WTC11 (cell line): ENCODE results near the gene COL13A1. TPM values are rescaled to one million over a fixed set of nuclear protein-coding genes. Genes with fewer than 3 reads are reported as not detected.

Experiments used
- CREB1 ChIP-seq: sonication (generic); formaldehyde crosslinking; IDR thresholded peaks from 2 replicates; pipeline ENCODE4 v1.8.0; 2023; ENCODE audit warnings: mild to moderate bottlenecking, missing genetic modification reagents
- EMX1 ChIP-seq: fragments of 250-450 bp; sonication (Bioruptor Pico); IDR thresholded peaks from 2 replicates; pipeline ENCODE4 v1.8.0; 2021; ENCODE audit warnings: mild to moderate bottlenecking
- ESRRA ChIP-seq: sonication (generic); formaldehyde crosslinking; IDR thresholded peaks from 2 replicates; pipeline ENCODE4 v1.8.1; 2022; ENCODE audit warnings: mild to moderate bottlenecking, missing genetic modification reagents, borderline replicate concordance
- ETV6 ChIP-seq: sonication (generic); formaldehyde crosslinking; IDR thresholded peaks from 2 replicates; pipeline ENCODE4 v1.8.1; 2022; ENCODE audit warnings: mild to moderate bottlenecking, missing genetic modification reagents
- FOXK1 ChIP-seq: sonication (generic); formaldehyde crosslinking; IDR thresholded peaks from 2 replicates; pipeline ENCODE4 v1.8.0; 2022; ENCODE audit warnings: mild to moderate bottlenecking, moderate library complexity, missing genetic modification reagents
- GABPB1 ChIP-seq: sonication (generic); formaldehyde crosslinking; IDR thresholded peaks from 2 replicates; pipeline ENCODE4 v1.8.1; 2023; ENCODE audit warnings: mild to moderate bottlenecking, missing genetic modification reagents
- GRHL2 ChIP-seq: fragments of 250-450 bp; sonication (Bioruptor Pico); IDR thresholded peaks from 2 replicates; pipeline ENCODE4 v1.8.0; 2022; ENCODE audit warnings: mild to moderate bottlenecking, moderate library complexity; ENCODE audit not compliant: insufficient replicate concordance, severe bottlenecking
- GTF2I ChIP-seq: fragments of 250-450 bp; sonication (Bioruptor Pico); conservative IDR thresholded peaks from 2 replicates; pipeline ENCODE4 v1.4.0; 2021; ENCODE audit warnings: mild to moderate bottlenecking
- HMGA2 ChIP-seq: fragments of 250-450 bp; sonication (Bioruptor Pico); IDR thresholded peaks from 2 replicates; pipeline ENCODE4 v1.4.0; 2021; ENCODE audit warnings: mild to moderate bottlenecking, moderate library complexity
- MXD4 ChIP-seq: fragments of 250-450 bp; sonication (Bioruptor Pico); IDR thresholded peaks from 2 replicates; pipeline ENCODE4 v1.8.0; 2021; ENCODE audit warnings: mild to moderate bottlenecking, moderate library complexity, borderline replicate concordance
- MYBL2 ChIP-seq: sonication (generic); formaldehyde crosslinking; IDR thresholded peaks from 2 replicates; pipeline ENCODE4 v1.8.1; 2023; ENCODE audit warnings: mild to moderate bottlenecking, moderate library complexity, missing genetic modification reagents
- NFATC4 ChIP-seq: fragments of 250-450 bp; sonication (Bioruptor Pico); IDR thresholded peaks from 2 replicates; pipeline ENCODE4 v1.9.0; 2021; ENCODE audit warnings: mild to moderate bottlenecking
- SOX15 ChIP-seq: fragments of 250-450 bp; sonication (Bioruptor Pico); IDR thresholded peaks from 2 replicates; pipeline ENCODE4 v1.9.0; 2021; ENCODE audit warnings: mild to moderate bottlenecking
- SP1 ChIP-seq: sonication (generic); formaldehyde crosslinking; conservative IDR thresholded peaks from 2 replicates; pipeline ENCODE4 v1.8.1; 2022; ENCODE audit warnings: missing genetic modification reagents
- STAT6 ChIP-seq: sonication (generic); formaldehyde crosslinking; conservative IDR thresholded peaks from 2 replicates; pipeline ENCODE4 v1.8.1; 2023; ENCODE audit warnings: mild to moderate bottlenecking, low read depth, missing genetic modification reagents, moderate library complexity
- TCF7 ChIP-seq: sonication (generic); formaldehyde crosslinking; IDR thresholded peaks from 2 replicates; pipeline ENCODE4 v1.8.0; 2022; ENCODE audit warnings: mild to moderate bottlenecking, low read depth, missing genetic modification reagents, moderate library complexity
- TEAD4 ChIP-seq: sonication (generic); formaldehyde crosslinking; IDR thresholded peaks from 2 replicates; pipeline ENCODE4 v1.8.0; 2022; ENCODE audit warnings: mild to moderate bottlenecking, missing genetic modification reagents
- USF2 ChIP-seq: sonication (generic); formaldehyde crosslinking; IDR thresholded peaks from 2 replicates; pipeline ENCODE4 v1.8.1; 2023; ENCODE audit warnings: mild to moderate bottlenecking, missing genetic modification reagents, moderate library complexity
- ZBTB21 ChIP-seq: sonication (generic); formaldehyde crosslinking; IDR thresholded peaks from 2 replicates; pipeline ENCODE4 v1.8.1; 2023; ENCODE audit warnings: mild to moderate bottlenecking, missing genetic modification reagents, borderline replicate concordance
- ZBTB43 ChIP-seq: sonication (generic); formaldehyde crosslinking; IDR thresholded peaks from 2 replicates; pipeline ENCODE4 v1.8.1; 2023; ENCODE audit warnings: mild to moderate bottlenecking, missing genetic modification reagents
- ZNF416 ChIP-seq: fragments of 250-450 bp; sonication (Bioruptor Pico); IDR thresholded peaks from 2 replicates; pipeline ENCODE4 v1.9.0; 2021; ENCODE audit warnings: mild to moderate bottlenecking, inconsistent platforms
- total RNA-seq: library from RNA; stranded (reverse); gene quantifications from 3 replicates; pipeline ENCODE4 v1.2.3, GENCODE V29; 2021
- TF ChIP-seq, protein P1 (sequence below): sonication (generic); formaldehyde crosslinking; IDR thresholded peaks from 2 replicates; pipeline ENCODE4 v1.8.0; 2023; ENCODE audit warnings: missing genetic modification reagents, mild to moderate bottlenecking, borderline replicate concordance
- TF ChIP-seq, protein P2 (sequence below): fragments of 200-600 bp; IDR thresholded peaks from 2 replicates; pipeline ENCODE4 v1.8.0; 2022; ENCODE audit warnings: antibody characterized with exemption
- TF ChIP-seq, protein P3 (sequence below): sonication (generic); formaldehyde crosslinking; conservative IDR thresholded peaks from 2 replicates; pipeline ENCODE4 v1.8.1; 2022; ENCODE audit warnings: mild to moderate bottlenecking, missing genetic modification reagents
- TF ChIP-seq, protein P4 (sequence below): sonication (generic); formaldehyde crosslinking; IDR thresholded peaks from 2 replicates; pipeline ENCODE4 v1.8.1; 2022; ENCODE audit warnings: low read depth, missing genetic modification reagents, borderline replicate concordance

The COL13A1 gene
- total RNA-seq, 1 experiment from 2014 or later: 7.1 TPM

DNA sequence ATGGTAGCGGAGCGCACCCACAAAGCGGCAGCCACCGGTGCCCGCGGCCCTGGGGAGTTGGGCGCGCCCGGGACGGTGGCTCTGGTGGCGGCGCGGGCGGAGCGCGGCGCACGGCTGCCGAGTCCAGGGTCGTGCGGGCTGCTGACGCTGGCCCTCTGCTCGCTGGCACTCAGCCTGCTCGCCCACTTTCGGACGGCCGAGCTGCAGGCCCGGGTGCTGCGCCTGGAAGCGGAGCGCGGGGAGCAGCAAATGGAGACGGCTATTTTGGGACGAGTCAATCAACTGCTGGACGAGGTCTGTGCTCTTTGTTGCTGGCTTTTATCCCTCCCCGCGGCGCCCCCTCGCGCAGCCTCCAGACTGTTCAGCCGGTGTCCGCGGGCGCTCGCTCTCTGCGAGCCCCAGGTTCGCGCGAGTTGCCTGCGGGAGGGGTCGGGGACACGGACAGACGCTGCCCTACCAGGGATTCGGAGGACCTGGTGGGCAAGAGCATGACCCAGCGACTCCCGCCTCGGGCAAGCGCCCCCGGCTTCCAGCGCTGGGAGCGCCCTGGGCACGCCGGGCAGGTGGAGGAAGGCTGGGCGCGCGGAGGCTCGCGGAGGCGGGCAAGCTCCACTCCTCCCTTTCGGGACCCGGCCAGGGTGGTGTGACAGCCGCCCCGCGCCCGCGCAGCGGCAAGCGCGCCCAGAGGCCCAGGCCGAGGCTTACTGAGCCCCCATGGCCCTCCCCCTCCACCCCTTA is 887 bp downstream of the COL13A1 start (continued):
- TF ChIP-seq USF2 (CRISPR knock-in tag) (no peak), ESRRA (CRISPR knock-in tag) (no peak), STAT6 (CRISPR knock-in tag) (no peak), GRHL2 (CRISPR knock-in tag) (no peak), GABPB1 (CRISPR knock-in tag) (no peak), ZBTB21 (CRISPR knock-in tag) (no peak), ZNF416 (no peak), MYBL2 (CRISPR knock-in tag) (no peak), ETV6 (CRISPR knock-in tag) (peak; percentile 69; the same call in 1 of the 2 replicates), TCF7 (CRISPR knock-in tag) (peak; percentile 21; the same call in 1 of the 2 replicates), NFATC4 (CRISPR knock-in tag) (no peak), MXD4 (CRISPR knock-in tag) (no peak), SP1 (CRISPR knock-in tag) (no peak), SOX15 (no peak), ZBTB43 (CRISPR knock-in tag) (no peak), HMGA2 (no peak), TEAD4 (CRISPR knock-in tag) (no peak), EMX1 (CRISPR knock-in tag) (no peak), GTF2I (CRISPR knock-in tag) (no peak), CREB1 (no peak), FOXK1 (CRISPR knock-in tag) (0 out of 2 replicates have a peak, but pooled peaks have one; percentile 31)
- TF ChIP-seq, protein P1, sequence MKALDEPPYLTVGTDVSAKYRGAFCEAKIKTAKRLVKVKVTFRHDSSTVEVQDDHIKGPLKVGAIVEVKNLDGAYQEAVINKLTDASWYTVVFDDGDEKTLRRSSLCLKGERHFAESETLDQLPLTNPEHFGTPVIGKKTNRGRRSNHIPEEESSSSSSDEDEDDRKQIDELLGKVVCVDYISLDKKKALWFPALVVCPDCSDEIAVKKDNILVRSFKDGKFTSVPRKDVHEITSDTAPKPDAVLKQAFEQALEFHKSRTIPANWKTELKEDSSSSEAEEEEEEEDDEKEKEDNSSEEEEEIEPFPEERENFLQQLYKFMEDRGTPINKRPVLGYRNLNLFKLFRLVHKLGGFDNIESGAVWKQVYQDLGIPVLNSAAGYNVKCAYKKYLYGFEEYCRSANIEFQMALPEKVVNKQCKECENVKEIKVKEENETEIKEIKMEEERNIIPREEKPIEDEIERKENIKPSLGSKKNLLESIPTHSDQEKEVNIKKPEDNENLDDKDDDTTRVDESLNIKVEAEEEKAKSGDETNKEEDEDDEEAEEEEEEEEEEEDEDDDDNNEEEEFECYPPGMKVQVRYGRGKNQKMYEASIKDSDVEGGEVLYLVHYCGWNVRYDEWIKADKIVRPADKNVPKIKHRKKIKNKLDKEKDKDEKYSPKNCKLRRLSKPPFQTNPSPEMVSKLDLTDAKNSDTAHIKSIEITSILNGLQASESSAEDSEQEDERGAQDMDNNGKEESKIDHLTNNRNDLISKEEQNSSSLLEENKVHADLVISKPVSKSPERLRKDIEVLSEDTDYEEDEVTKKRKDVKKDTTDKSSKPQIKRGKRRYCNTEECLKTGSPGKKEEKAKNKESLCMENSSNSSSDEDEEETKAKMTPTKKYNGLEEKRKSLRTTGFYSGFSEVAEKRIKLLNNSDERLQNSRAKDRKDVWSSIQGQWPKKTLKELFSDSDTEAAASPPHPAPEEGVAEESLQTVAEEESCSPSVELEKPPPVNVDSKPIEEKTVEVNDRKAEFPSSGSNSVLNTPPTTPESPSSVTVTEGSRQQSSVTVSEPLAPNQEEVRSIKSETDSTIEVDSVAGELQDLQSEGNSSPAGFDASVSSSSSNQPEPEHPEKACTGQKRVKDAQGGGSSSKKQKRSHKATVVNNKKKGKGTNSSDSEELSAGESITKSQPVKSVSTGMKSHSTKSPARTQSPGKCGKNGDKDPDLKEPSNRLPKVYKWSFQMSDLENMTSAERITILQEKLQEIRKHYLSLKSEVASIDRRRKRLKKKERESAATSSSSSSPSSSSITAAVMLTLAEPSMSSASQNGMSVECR (CRISPR knock-in tag): no peak
- TF ChIP-seq, protein P2, sequence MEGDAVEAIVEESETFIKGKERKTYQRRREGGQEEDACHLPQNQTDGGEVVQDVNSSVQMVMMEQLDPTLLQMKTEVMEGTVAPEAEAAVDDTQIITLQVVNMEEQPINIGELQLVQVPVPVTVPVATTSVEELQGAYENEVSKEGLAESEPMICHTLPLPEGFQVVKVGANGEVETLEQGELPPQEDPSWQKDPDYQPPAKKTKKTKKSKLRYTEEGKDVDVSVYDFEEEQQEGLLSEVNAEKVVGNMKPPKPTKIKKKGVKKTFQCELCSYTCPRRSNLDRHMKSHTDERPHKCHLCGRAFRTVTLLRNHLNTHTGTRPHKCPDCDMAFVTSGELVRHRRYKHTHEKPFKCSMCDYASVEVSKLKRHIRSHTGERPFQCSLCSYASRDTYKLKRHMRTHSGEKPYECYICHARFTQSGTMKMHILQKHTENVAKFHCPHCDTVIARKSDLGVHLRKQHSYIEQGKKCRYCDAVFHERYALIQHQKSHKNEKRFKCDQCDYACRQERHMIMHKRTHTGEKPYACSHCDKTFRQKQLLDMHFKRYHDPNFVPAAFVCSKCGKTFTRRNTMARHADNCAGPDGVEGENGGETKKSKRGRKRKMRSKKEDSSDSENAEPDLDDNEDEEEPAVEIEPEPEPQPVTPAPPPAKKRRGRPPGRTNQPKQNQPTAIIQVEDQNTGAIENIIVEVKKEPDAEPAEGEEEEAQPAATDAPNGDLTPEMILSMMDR: no peak
- TF ChIP-seq, protein P3, sequence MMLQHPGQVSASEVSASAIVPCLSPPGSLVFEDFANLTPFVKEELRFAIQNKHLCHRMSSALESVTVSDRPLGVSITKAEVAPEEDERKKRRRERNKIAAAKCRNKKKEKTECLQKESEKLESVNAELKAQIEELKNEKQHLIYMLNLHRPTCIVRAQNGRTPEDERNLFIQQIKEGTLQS (CRISPR knock-in tag): no peak
- TF ChIP-seq, protein P4, sequence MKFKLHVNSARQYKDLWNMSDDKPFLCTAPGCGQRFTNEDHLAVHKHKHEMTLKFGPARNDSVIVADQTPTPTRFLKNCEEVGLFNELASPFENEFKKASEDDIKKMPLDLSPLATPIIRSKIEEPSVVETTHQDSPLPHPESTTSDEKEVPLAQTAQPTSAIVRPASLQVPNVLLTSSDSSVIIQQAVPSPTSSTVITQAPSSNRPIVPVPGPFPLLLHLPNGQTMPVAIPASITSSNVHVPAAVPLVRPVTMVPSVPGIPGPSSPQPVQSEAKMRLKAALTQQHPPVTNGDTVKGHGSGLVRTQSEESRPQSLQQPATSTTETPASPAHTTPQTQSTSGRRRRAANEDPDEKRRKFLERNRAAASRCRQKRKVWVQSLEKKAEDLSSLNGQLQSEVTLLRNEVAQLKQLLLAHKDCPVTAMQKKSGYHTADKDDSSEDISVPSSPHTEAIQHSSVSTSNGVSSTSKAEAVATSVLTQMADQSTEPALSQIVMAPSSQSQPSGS: no peak
